BJ (cell line): ENCODE measurements around the gene DOCK1. TPM values are rescaled to one million over a fixed set of nuclear protein-coding genes. Genes with fewer than 3 reads are reported as not detected.

ENCODE experiments used
- CTCF ChIA-PET: fragments of 350-600 bp; formaldehyde crosslinking; extraction: SDS; loops from one replicate; lab custom pipeline; 2021; ENCODE audit warnings: antibody characterized with exemption, inconsistent platforms; lab: Yijun Ruan, JAX
- POLR2A ChIA-PET: fragments of 300-600 bp; sonication (Branson Sonifier 250); formaldehyde crosslinking; extraction: SDS; loops from one replicate; lab custom pipeline; 2021; ENCODE audit warnings: antibody characterized with exemption; lab: Charles Lee
- DNase-seq: peaks from one replicate; pipeline ENCODE4 v3.0.0-alpha.2; 2011; ENCODE audit warnings: low read depth
- H3K27me3 ChIP-seq: 2 replicates; pipeline ENCODE4 v1.6.0; 2011; ENCODE audit warnings: low read length; ENCODE audit not compliant: control insufficient read depth, insufficient read depth
- H3K36me3 ChIP-seq: 2 replicates; pipeline ENCODE4 v1.5.1; 2011; ENCODE audit warnings: low read length; ENCODE audit not compliant: control insufficient read depth, insufficient read depth
- H3K4me3 ChIP-seq: 2 replicates; pipeline ENCODE4 v1.5.1; 2011; ENCODE audit warnings: low read depth, mild to moderate bottlenecking, control low read depth, low read length
- CTCF ChIP-seq: IDR thresholded peaks from 2 replicates; pipeline ENCODE4 v1.5.1; 2011; ENCODE audit warnings: low read depth, mild to moderate bottlenecking, control low read depth, inconsistent platforms, low read length, moderate library complexity; ENCODE audit not compliant: insufficient read depth
- polyA plus RNA-seq: library from polyadenylated mRNA; depleted of rRNA; stranded (reverse); fragments of >200 nt; gene quantifications from 2 replicates; pipeline ENCODE4 v1.2.3, GENCODE V29; 2011

DOCK1 gene
- polyA plus RNA-seq, 1 experiment = 20.0 TPM

GRCh38 chr10:127003032-127003685 lies 97.9 kb downstream of the DOCK1 start:
- DNase-seq = no peak
- H3K27me3 ChIP-seq = no peaks in the 10 kb centered on the region
- no peak overlapping the region for H3K4me3 ChIP-seq
- peaks cover 28% of the 10 kb centered on the region for H3K36me3 ChIP-seq
- no peak for TF ChIP-seq CTCF
- ChIA-PET CTCF (interaction anchor here (0.6 kb wide), 1 partner anchor 69 kb away, joined by 3 read pairs; no protein-coding TSS in a partner anchor), POLR2A (no interaction called here)

- H3K27me3 ChIP-seq = no peaks in the 10 kb centered on the region
- ChIA-PET POLR2A (no interaction called here), CTCF (no interaction called here)
- no peak for TF ChIP-seq CTCF
- no peak for DNase-seq
- no peak overlapping the region for H3K4me3 ChIP-seq
- H3K36me3 ChIP-seq = peaks cover 23% of the 10 kb centered on the region
Measured at GRCh38 chr10:127006453-127006852, 101.2 kb downstream of the DOCK1 start.

- CTCF ChIA-PET = interaction anchor here (0.6 kb wide), 1 partner anchor 35 kb away, joined by 3 read pairs; no protein-coding TSS in a partner anchor
- no peak for DNase-seq
- Histone ChIP-seq H3K4me3 (no peak overlapping the region), H3K27me3 (no peaks in the 10 kb centered on the region), H3K36me3 (peaks cover 19% of the 10 kb centered on the region)
- no peak for TF ChIP-seq CTCF
- POLR2A ChIA-PET = no interaction called here
Measured at GRCh38 chr10:127009366-127009765, 104.1 kb downstream of the DOCK1 start.

- POLR2A ChIA-PET = no interaction called here
- no peak for TF ChIP-seq CTCF
- peaks cover 17% of the 10 kb centered on the region for H3K36me3 ChIP-seq
- H3K4me3 ChIP-seq = no peak overlapping the region
- CTCF ChIA-PET = no interaction called here
- DNase-seq = no peak
- H3K27me3 ChIP-seq = no peaks in the 10 kb centered on the region
Measured at GRCh38 chr10:127011174-127011573, 105.9 kb downstream of the DOCK1 start.

GRCh38 chr10:127012071-127012768 lies 107.0 kb downstream of the DOCK1 start:
- Histone ChIP-seq H3K27me3 (no peaks in the 10 kb centered on the region), H3K36me3 (peaks cover 14% of the 10 kb centered on the region), H3K4me3 (no peak overlapping the region)
- ChIA-PET CTCF (no interaction called here), POLR2A (no interaction called here)
- TF ChIP-seq CTCF = no peak
- no peak for DNase-seq
